Transverse colon (tissue), 4 donors: ENCODE results near the gene PANK4. TPM values are rescaled to one million over a fixed set of nuclear protein-coding genes. Genes with fewer than 3 reads are reported as not detected.

ENCODE experiments used
- DNase-seq: peaks from one replicate; pipeline ENCODE4 v3.0.0-alpha.2; 2019
- H3K27ac ChIP-seq, 4 donors: fragments of 200-600 bp; sonication (generic); 2 replicates each; pipeline ENCODE4 v1.5.1; 2016 to 2018; ENCODE audit warnings: inconsistent platforms in 4 of 4
- H3K27me3 ChIP-seq: fragments of 200-600 bp; sonication (generic); 2 replicates; pipeline ENCODE4 v1.5.1; 2017; ENCODE audit warnings: inconsistent platforms
- H3K36me3 ChIP-seq, 4 donors: fragments of 200-600 bp; sonication (generic); 2 replicates each; pipeline ENCODE4 v1.5.1; 2017 to 2019; ENCODE audit warnings: inconsistent platforms in 4 of 4
- H3K4me1 ChIP-seq, 4 donors: fragments of 200-600 bp; sonication (generic); 2 replicates each; pipeline ENCODE4 v1.5.1; 2017 to 2020; ENCODE audit warnings: inconsistent platforms in 4 of 4
- H3K4me3 ChIP-seq, 4 donors: fragments of 200-600 bp; sonication (generic); 1 replicate in 1 of 4; 2 replicates in 3 of 4; pipeline versions ENCODE4 v1.5.1 to v1.6.1; 2017 to 2019; ENCODE audit warnings: inconsistent platforms in 4 of 4
- H3K9me3 ChIP-seq, 2 donors: fragments of 200-600 bp; sonication (generic); 2 replicates each; pipeline ENCODE4 v1.5.1; 2017 to 2019; ENCODE audit warnings: inconsistent platforms in 2 of 2
- CTCF ChIP-seq, 5 experiments: fragments of 200-600 bp in 3 of 5; fragments of 450-650 bp in 2 of 5; sonication (generic) in 3 of 5; IDR thresholded peaks; 1 replicate in 2 of 5; 2 replicates in 3 of 5; pipeline ENCODE4 v1.5.1; 2016 to 2017; ENCODE audit warnings: antibody characterized with exemption in 5 of 5, inconsistent platforms in 3 of 5, mild to moderate bottlenecking in 2 of 5, moderate library complexity in 1 of 5
- EP300 ChIP-seq: sonication (generic); formaldehyde crosslinking; IDR thresholded peaks from one replicate; pipeline ENCODE4 v1.6.1; 2017; ENCODE audit warnings: antibody characterized with exemption, low read depth
- POLR2A ChIP-seq: fragments of 450-650 bp; IDR thresholded peaks from one replicate; pipeline ENCODE4 v1.6.1; 2016; ENCODE audit warnings: antibody characterized with exemption, mild to moderate bottlenecking, moderate library complexity
- POLR2AphosphoS5 ChIP-seq, 3 donors: sonication (generic); formaldehyde crosslinking; IDR thresholded peaks; one replicate each; pipeline ENCODE4 v1.6.1; 2016; ENCODE audit warnings: antibody characterized with exemption in 3 of 3
- WGBS, 2 donors: methylation state at CpG; one replicate each; pipeline ENCODE4 v1.1.5; 2018; ENCODE audit warnings: low coverage in 1 of 2; 5-methylcytosine and 5-hydroxymethylcytosine counted together
- in situ Hi-C, 4 donors: fragments of 200-750 bp; cut with MboI; loops; one replicate each; pipeline versions ENCODE4 v1.15.0 to v1.15.1; 2017; ENCODE audit warnings: low sequenced_read_pairs in 3 of 4, low pct_ligation_motif_present in 1 of 4, low pct_unique_long_range_greater_than_20kb in 1 of 4
- intact Hi-C: fragments of 100-400 bp; cut with DNase I; formaldehyde crosslinking; loops from one replicate; pipeline ENCODE4 v1.15.1; 2023; ENCODE audit warnings: low total_unique reads
- total RNA-seq, 4 donors: library from RNA; depleted of rRNA; stranded (reverse); fragments of >200 nt; gene quantifications; one replicate each; pipeline ENCODE4 v1.1.0, GENCODE V29; 2016

PANK4 gene
- total RNA-seq, 4 donors from 2014 or later: 41.1 to 58.3 (median 47.3) TPM

GRCh38 chr1:2492091-2492490, 34.3 kb downstream of the PANK4 start:
- intact Hi-C loops: no loop called here
- no peaks in the 10 kb centered on the region for H3K9me3 ChIP-seq
- no peak overlapping the region for H3K4me3 ChIP-seq
- no peak for TF ChIP-seq CTCF (IDR thresholded peaks at IDR 0.05)
- no peak for TF ChIP-seq POLR2AphosphoS5 (IDR thresholded peaks at IDR 0.05)
- TF ChIP-seq EP300: no peak
- no peak for TF ChIP-seq POLR2A
- DNase-seq: no peak
- peaks cover 0 to 3% (median 1%) of the 10 kb centered on the region in 4 donors for H3K4me1 ChIP-seq
- no peak overlapping the region for H3K27ac ChIP-seq
- 71% methylated on average over 12 of the region's 13 CpGs; no CpG with 5 or more reads in 1 of the 2 donors for WGBS, 2 donors
- peaks cover 13% of the 10 kb centered on the region for H3K27me3 ChIP-seq
- H3K36me3 ChIP-seq: no peaks in the 10 kb centered on the region
- in situ Hi-C loops: no loop called here

- TF ChIP-seq POLR2A: no peak
- TF ChIP-seq EP300: no peak
- TF ChIP-seq CTCF (IDR thresholded peaks at IDR 0.05): no peak
- no peak for TF ChIP-seq POLR2AphosphoS5 (IDR thresholded peaks at IDR 0.05)
- no peak overlapping the region for H3K4me3 ChIP-seq
- in situ Hi-C loops: no loop called here
- H3K4me1 ChIP-seq: peaks cover 0 to 3% (median 1%) of the 10 kb centered on the region in 4 donors
- WGBS, 2 donors: 91% methylated on average over 14 of the region's 14 CpGs; no CpG with 5 or more reads in 1 of the 2 donors
- intact Hi-C loops: no loop called here
- DNase-seq: no peak
- no peak overlapping the region for H3K27ac ChIP-seq
- no peaks in the 10 kb centered on the region for H3K36me3 ChIP-seq
- H3K27me3 ChIP-seq: peaks cover 13% of the 10 kb centered on the region
- no peaks in the 10 kb centered on the region for H3K9me3 ChIP-seq
These were observed 36.8 kb downstream of the PANK4 start for GRCh38 chr1:2489615-2490014.

- no peaks in the 10 kb centered on the region for H3K36me3 ChIP-seq
- H3K9me3 ChIP-seq: no peaks in the 10 kb centered on the region
- intact Hi-C loops: no loop called here
- H3K4me1 ChIP-seq: no peaks in the 10 kb centered on the region
- WGBS, 2 donors: 92 to 93% methylated on average over 1 to 2 of the region's 2 CpGs
- DNase-seq: no peak
- in situ Hi-C loops: no loop called here
- no peak overlapping the region for H3K4me3 ChIP-seq
- no peak overlapping the region for H3K27ac ChIP-seq
- H3K27me3 ChIP-seq: peaks cover 13% of the 10 kb centered on the region
- TF ChIP-seq CTCF (IDR thresholded peaks at IDR 0.05) (no peak), EP300 (no peak), POLR2AphosphoS5 (IDR thresholded peaks at IDR 0.05) (no peak), POLR2A (no peak)
These were observed 37.7 kb downstream of the PANK4 start for GRCh38 chr1:2488688-2489087.

- TF ChIP-seq EP300 (no peak), CTCF (IDR thresholded peaks at IDR 0.05) (no peak), POLR2A (no peak), POLR2AphosphoS5 (IDR thresholded peaks at IDR 0.05) (no peak)
- no peaks in the 10 kb centered on the region for H3K36me3 ChIP-seq
- H3K4me1 ChIP-seq: no peaks in the 10 kb centered on the region
- 86% methylated on average over 7 of the region's 9 CpGs; no CpG with 5 or more reads in 1 of the 2 donors for WGBS, 2 donors
- intact Hi-C loops (no loop called here), in situ Hi-C loops (no loop called here)
- no peak overlapping the region for H3K27ac ChIP-seq
- DNase-seq: no peak
- no peaks in the 10 kb centered on the region for H3K9me3 ChIP-seq
- H3K4me3 ChIP-seq: no peak overlapping the region
- no peaks in the 10 kb centered on the region for H3K27me3 ChIP-seq
These were observed 39.8 kb downstream of the PANK4 start for GRCh38 chr1:2486558-2486957.
